Inflammatory macrophage (primary cell): ENCODE results near the gene NPAS3.
A peak's percentile ranks its signal among the peaks of the same experiment; 100 is the strongest.

Experiments
- DNase-seq, 2 donors: peaks; one replicate each; pipeline ENCODE4 v3.0.0-alpha.2; 2020 to 2022

NPAS3 gene

DNA sequence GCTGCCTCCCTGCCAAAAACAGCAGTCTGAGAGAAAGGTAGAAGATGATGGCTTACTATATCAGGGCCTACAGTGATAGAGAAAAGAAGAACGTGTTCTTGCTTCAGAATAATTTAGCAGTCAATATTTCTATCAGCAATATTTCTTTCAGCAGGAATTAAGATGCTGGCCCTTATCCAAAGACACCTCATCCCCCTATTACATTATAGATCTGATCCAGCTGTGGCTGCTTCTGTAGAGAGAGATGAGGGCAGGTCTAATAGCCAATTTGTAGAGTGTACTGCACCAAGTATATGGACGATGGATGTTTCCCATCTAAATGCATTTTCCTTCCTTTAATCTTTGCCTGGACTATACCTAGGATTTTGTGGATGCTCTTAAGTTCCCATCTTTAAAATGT is 451.7 kb downstream of the NPAS3 start:
- DNase-seq: no peak

DNA sequence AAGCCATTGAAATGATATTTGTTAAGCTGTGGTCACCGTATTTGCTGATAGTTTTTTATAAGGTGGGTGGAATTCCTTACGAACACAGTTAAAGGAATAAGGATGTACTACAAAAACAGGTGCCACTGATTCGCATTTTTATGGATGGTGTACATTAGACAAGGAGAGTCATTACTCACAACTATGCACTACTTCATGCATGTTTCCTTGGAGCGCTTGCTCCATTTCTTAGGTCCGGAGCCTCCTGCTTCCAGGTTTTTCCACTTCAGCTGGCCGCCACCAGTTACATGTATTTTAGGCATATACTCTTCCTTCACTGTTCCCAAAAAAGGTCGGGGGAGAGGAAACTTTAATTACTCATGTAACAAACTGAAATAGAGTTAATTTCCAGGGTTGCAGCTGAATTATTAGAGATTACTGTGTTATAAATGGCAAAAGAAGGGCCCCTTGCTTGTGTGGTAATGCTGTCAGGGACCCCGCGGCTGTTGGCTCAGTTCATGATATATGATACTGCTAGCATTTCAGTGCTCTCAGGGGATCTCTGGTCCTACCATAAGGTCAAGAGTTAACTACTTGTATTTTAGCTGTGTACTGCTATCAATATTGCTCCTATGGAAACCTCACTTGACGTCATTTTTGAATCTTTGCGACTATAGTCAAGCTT is 454.7 kb downstream of the NPAS3 start:
- no peak for DNase-seq

DNA sequence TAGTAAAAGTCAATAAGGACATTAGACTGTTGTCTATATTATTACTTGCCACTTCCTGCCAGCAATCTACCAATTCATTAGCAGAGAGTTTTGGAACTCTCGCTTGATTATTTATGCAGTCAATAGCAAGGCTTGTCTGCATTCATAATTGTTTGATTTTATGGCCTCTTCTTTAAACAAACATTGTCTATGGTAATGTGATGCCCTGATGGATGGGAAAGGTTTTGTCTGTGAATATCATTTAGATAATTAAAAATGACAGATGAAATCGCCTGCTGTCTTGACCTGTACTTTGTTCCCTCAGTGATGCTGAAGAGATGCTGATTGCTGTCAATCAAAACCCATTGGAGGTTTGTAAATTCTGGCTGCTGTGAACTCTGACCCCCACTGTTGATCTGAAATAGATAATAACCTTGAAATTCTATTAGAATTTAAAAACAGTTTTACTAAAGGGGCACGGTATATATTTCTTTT is 455.3 kb downstream of the NPAS3 start:
- no peak for DNase-seq

DNA sequence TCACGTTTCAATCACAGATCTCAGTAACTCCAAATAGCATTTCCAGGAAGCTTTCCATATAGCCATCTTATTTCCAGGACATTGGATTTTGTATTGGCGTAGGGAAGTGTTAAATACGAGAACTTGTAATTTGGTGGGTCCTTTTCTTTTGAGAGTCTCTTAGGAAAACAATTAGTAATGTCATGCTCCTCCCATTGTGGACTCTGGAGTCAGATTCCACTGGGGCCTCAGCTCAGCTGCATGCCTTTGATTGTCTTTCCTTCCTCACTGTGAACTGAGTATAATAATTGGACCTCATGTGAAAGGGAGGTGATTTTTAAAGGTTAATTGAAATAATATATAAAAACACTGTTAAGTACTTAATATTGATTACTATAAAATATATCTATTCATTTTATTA is 462.6 kb downstream of the NPAS3 start:
- DNase-seq: no peak

DNA sequence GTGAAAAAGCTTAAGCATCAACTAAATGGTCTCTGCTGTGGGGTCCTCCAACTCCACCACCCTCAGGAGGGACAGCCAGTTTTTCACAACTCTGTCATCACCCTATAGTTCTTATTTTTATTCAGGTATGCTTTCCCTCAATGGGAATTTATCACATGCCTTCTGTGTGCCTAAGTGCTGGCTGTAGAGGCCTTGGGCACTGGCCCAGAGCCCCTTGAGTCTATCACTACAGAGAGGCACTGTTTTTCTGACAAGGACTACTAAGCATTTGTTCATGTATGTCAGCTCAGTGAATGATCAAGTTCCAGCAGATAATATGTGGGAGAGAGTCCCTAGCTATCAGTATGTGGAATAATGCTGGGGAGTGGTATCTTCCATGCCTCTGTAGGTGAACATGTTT is 463.9 kb downstream of the NPAS3 start:
- DNase-seq: no peak

DNA sequence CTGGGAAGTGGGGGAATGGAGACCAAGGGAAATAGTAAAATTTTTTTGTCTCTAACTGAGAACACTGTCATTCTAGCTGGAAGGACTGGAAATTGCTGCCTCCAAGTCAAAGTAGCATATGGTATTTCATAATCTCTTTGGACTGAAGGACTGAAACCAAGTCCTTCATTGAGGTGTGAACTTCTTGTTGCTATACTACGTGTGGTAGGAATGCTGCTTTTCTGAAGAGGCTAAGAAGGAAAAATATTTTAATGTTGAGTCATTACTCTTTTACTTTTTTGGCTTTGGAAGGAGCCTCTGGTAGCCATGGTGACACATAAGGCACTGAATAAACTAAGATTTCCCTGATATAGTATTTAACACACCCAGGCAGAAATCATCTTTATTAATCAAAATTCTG is 465.4 kb downstream of the NPAS3 start:
- DNase-seq: no peak

DNA sequence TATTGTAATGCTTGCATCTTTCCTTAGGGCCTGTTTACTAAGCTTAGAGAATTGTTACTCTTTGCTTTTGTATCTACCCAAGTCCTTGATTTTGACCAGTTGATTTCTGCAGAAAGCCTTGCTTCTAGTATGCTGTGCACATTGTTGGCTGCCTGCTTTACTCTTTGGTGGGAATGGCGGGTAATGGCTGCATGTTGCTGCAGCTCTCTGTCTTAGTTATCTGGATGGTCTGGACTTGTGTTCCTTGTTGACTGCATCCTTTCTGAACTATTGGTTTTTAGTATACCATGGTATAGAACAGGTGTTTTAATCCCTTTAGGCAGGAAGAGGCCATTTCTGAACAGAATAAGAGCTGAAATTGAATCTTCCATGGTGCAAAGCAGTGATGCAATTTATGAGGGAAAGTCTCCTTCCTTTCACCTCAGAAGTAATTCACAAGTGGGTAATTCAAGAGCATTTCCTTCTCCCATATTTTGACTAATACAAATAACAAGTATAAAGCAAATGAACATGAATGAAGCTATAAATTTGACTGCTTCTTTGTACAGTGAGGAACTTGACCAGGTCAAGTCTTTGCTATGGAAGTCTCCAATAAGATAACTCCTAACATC is 466.4 kb downstream of the NPAS3 start:
- no peak for DNase-seq

DNA sequence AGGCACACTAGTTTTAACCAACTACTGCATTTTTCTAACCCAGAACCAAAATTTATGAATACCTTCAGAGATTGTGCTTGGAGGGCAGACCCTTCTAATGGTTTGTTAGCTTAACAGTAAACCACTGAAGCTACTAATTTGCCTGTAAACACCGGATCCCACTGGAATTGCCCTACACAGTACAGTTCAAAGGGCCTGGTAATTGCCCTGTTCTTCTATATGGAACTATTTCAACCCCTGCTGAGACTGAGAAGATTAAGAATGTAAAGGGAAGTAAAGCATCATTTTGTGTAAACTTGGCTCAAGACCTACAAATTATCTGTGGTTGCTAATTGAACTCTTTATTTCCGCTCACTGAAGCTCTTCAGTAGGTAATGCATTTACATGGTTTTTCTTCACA is 468.1 kb downstream of the NPAS3 start:
- DNase-seq: no peak

DNA sequence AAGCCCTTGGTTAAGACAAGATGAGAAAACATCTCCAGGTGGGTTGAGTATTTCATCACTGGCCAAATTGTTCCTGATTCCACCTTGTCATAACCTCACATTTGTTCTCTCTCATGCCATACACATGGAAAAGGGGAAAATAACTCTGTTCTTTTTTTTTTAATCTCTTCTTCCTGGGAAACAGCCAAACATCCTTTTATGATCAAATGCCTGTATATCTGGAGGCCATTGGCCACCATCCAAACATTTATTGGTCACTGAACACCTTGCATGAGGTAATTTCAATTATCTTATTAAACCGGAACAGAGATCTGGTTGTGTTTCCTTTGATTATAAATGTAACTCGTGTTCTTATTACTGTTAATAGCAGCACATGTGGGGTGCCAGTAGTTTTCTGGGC is 469.6 kb downstream of the NPAS3 start:
- no peak for DNase-seq

DNA sequence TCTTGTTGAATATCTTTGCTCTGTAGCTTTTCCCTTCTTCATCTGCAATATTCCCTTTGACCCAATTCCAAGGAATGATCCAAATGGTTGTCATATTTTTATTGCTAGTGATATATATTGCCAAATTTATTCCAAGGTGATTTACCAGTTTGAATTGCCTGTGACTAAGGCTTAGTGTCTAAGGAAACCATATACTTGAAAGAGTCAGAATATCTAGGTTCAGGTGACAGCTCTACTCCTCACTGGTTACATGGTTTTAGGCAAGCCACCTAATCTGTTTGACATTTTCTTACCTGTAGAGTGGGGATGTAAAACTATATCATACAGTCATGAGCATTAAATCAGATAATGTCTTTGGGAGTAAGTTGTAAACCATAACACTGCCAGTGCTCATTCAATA is 473.8 kb downstream of the NPAS3 start:
- DNase-seq: no peak

DNA sequence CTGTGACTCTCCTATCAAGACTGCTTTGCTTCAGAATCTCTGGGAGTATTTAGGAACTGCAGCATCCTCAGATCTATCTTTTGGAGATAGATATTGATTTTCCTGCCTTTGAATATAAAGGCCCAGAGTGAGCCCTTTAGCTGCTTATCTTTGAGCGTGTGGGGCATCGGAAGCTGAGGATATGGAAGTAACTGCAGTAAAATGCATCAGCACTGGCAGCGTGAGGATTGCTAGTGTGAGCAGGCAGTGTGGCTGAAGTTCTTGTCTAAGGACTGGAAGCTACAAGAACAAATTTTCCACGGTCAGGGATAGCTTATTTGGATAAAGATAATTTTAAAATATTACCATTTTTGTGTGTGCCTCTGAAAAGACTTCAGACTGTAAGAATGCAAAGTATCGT is 474.7 kb downstream of the NPAS3 start:
- no peak for DNase-seq

DNA sequence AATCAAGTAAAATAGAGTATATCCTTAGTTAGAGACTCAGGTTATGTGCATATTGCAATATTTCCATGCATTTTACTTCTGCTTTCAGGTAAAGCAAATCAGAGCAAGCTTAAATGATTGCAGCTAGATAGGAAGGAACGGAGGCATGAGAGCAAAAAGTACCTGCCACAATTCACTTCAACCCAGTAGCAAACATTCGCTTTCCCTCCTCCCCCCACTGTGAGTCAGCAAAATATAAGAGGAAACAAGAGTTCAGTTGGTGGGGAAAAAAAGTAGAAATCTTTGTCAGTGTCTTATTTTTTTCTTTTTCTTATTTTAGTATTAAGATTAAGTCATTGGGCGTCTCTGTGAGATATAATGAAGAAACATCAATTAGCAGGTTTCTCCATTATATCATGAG is 475.4 kb downstream of the NPAS3 start:
- DNase-seq: peak; percentile 16 to 49

DNA sequence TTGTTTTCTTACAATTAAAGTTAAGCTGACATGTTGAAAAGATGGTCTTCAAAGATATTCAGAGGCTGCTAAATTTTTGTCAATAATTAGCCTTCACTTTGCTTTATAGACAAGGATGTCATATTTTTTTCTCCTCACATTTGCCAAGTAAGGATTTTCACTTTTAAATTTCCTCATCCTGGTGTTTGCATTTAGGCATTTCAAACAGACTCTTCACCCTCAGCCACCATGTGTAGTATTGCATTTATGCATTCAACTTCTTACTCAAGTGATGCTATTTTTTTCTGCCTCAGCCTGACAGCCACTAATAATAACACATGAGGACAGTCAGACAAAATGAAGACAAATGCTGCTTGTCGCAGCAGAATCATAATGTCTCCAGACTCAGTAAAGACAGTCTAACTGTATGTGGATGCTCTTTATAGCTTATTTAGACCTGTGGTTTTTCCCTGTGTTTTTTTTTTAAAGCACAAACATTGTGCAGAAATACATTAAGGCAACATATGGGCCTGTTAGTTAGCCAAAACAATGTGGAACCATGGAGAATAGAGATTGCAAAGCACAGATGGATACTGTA is 481.5 kb downstream of the NPAS3 start:
- DNase-seq: no peak

DNA sequence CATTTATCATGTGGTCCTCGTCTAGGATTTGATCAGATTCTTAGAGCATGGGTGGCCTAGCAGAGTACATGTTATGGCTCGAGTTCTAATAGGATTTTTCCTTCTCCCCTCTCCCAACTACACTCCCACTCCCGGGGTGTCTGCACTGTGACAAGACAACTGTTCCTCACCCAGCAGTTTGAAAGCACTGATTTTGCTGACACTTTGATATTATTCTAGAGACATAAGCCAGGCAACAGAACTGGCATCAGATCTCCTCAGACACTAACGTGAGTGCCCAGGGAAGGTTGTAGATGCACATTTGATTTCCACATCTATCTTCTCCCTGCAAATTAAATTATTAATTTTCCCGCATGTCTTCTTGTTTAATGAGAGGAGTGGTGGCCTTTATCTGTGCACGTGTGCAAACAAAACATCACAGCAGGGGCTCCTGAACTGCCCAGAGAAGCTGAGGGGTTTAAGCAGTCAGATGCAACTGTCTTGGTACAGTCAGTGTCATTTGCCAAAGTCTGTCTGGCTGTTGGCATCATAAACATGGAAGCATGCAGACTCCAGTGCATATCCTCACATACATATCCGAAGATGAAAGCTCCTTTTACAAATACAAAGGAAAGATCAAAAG is 491.8 kb downstream of the NPAS3 start:
- no peak for DNase-seq

DNA sequence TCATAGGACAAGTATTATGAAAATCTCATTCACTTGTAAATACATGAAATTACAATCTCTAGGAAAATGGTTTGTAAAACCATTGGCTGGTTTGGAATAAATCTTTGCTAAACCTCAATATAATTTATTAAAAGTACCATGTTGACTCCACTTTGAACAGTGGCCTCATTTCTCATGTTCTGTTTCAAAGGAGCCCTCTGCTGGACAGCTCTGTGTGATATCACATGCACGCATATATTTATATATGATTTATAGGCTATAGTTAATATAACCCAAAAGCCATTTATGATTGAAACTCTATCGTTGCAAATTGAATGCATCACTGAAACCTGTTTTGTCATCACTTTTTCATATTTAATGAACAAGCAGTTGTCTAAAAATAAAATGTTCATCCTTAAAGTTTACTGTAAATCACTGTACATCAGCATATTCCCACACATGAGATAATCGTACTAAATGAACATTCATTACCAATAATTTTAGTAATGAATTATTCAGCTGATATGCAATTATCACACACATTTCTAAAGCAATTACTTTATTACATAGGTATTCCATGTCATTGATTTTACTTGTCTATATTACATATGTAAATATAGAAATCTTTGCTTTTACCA is 493.8 kb downstream of the NPAS3 start:
- DNase-seq: peak; percentile 24 to 32

DNA sequence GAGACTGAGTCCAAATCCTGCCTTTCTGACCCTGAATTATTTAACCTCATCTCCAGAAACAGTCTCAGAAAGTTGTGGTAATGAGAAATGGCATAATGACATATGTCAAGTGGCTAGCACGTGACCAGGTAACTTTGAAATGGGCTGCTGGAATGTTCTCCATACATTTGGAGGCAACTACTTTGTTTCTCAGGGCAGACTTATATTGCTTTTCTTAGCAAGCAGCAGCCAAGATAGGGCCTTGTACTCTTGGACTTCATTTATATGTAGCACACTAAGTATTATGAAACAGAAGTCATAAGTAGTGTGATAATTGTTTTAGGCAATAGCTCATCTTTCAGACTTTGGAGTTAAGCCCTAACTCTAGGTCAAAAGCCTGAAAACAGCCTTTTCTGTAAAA is 494.7 kb downstream of the NPAS3 start:
- no peak for DNase-seq

DNA sequence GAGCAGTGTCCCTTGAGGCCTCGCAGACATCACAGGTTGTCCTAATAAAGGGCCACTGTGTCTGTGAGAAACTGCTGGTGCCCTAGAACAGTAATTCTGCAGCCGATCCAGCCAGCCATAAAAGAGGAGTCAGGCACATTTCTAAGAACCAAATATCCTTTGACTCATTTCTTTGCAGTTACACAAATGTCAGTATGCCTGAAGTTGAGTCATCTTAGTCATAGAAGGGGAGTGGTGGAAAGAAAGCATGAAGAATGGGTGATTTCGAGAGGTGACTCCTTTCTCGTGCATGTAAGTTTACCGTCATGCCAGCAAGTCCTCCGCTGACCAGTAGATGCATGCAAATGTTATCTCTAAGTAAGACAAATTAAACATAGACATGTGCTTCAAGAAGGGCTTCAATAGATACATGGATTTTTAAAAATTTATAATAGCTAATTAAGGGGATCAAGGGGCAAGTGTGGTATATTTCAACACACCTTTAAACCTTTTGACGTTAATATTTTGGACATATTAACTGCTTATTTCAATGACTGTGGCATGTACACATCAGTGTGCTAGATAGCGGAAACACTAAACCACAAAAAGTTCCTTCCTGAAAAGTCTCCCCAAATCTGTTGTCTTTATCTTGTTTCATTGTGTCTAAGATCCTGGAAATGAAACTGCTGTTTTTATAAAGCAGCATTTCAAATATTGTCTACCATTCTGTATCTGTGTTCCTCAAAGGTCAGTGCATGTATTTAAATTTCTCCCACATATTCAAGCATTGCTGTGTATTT is 497.4 kb downstream of the NPAS3 start:
- DNase-seq: peak; percentile 44 to 66

DNA sequence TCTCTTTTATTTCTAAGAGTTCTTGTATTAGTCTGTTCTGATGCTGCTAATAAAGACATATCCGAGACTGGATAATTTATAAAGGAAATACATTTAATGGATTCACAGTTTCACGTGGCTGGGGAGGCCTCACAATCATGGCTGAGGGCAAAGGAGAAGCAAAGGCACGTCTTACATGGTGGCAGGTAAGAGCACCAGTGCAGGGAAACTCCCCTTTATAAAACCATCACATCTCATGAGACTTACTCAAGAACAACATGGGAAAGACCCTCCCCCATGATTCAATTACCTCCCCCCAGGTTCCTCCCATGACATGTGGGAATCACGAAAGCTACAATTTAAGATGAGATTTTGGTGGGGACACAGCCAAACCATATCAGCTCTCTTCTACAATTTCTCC is 503.0 kb downstream of the NPAS3 start:
- DNase-seq: no peak

DNA sequence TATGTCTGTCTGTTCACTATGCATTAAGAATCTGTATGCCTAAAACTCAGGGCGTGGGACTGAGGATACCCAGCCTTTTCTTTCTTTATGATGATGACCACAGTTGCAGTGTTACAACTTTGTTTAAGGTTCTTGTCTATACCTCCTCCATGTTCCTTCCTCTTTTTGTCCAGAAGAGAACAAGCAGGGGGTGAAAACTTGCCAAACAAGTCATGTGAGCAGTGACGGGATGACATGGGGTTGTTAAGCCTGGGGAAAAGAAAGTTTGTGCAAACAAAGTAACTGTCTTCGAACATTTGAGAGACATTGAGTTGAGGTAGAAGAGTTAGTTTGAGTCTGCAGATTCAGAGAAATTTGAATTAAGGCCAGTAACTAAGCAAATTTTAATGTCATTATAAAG is 505.5 kb downstream of the NPAS3 start:
- peak; percentile 63 to 70 for DNase-seq

DNA sequence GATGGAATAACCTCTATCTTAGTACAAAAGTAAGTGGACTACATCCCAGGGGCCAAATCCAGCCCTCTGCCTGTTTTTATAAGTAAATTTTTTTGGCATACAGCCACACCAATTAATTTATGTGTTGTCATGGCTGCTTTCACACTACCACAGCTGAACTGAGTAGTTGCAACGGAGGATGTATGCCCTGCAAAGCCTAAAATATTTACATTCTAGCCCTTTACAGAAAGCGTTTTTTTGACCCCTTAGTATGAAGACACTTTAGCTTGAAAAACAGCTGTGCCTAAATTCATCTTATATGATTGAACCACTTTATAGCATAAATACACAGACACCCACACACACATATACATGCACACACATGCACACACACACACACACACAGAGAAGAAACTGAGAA is 510.6 kb downstream of the NPAS3 start:
- DNase-seq: no peak

DNA sequence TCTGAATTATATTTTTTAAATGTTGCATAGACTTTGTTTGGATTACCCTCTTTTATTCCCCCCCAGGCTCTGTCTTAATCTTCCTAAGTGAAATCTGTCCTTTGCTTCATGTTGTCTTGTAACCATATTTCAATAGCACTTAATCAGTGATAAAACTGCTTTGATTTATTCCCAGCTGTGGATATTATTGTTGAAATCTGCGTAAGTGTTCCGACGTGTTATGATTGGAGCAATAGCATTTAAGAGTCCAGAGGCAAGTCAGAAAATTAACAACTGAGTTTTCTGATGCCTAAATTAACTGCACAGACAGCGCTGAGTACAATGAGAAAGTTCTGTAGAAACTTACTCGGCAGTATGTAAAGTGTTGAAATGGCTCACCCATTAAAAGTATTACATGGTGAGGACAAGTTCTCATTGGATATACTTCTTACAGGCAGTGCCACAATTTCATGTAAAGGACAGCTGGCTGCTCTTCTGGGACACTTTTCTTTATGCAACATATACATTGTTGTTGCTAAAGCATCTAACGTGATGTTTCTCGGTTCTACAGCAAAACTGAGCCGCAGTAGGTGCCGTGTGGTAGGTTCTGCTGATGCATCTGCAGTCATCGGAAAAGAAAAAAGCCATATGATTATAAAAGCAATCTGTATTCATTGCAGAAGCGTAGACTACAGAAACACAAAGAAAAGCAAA is 511.2 kb downstream of the NPAS3 start:
- DNase-seq: no peak

DNA sequence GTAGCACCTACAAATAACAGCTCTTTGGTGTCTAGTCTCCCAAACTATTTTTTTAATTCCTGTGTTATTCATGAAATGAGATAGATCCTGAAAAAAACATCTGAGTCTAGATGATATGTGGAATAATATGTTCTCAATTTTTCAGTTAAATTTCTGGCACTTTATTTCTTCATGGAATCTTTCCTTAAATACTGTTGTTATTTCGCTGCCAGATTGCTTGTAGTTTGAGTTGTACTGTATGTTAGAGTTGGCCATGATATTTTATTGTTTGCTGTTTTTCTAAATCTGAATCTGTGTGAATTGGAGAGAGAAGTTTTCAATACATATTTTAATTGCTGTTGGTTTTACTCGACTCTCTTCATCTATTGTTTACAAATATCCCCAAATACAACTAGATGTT is 511.7 kb downstream of the NPAS3 start:
- no peak for DNase-seq
